SHP77 treated with DMSO at 0.1 percent for 48 hours (cell line): ENCODE measurements around the gene PRSS36.
"Not testable (repeated sequence)": the region's sequence is repeated elsewhere in the genome, so short reads cannot be mapped to it uniquely, and the experiment has no call there.

Source experiments
- DNase-seq: peaks from one replicate; lab custom pipeline; 2025; lab: John Stamatoyannopoulos, UW

PRSS36 gene

GRCh38 chr16:31149894-31150890, at the start of gene PRSS36:
Gene PRSS36 (minus strand): TSS chr16:31150066. CDS start chr16:31150035, 31 bp downstream.
- no peak for DNase-seq

- no peak for DNase-seq
Measured at GRCh38 chr16:31199430-31200041, 49.7 kb upstream of the PRSS36 start.

GRCh38 chr16:31198207-31198882, 48.5 kb upstream of the PRSS36 start:
- no peak for DNase-seq

GRCh38 chr16:31196324-31197088, 46.6 kb upstream of the PRSS36 start:
- DNase-seq = no peak

GRCh38 chr16:31195861-31196260, 46.0 kb upstream of the PRSS36 start:
- DNase-seq = not testable (repeated sequence)

GRCh38 chr16:31194898-31195297, 45.0 kb upstream of the PRSS36 start:
- DNase-seq = no peak

GRCh38 chr16:31193874-31194273, 44.0 kb upstream of the PRSS36 start:
- DNase-seq = no peak

GRCh38 chr16:31192856-31193642, 43.2 kb upstream of the PRSS36 start:
- no peak for DNase-seq

GRCh38 chr16:31191697-31192428, 42.0 kb upstream of the PRSS36 start:
- DNase-seq = no peak

- DNase-seq = no peak
Measured at GRCh38 chr16:31190818-31191444, 41.1 kb upstream of the PRSS36 start.

GRCh38 chr16:31190061-31190460, 40.2 kb upstream of the PRSS36 start:
- no peak for DNase-seq

GRCh38 chr16:31189412-31189778, 39.5 kb upstream of the PRSS36 start:
- no peak for DNase-seq

- DNase-seq = no peak
Measured at GRCh38 chr16:31188450-31189411, 38.9 kb upstream of the PRSS36 start.

- no peak for DNase-seq
Measured at GRCh38 chr16:31187808-31188189, 37.9 kb upstream of the PRSS36 start.

- DNase-seq = no peak
Measured at GRCh38 chr16:31186930-31187807, 37.3 kb upstream of the PRSS36 start.

- DNase-seq = no peak
Measured at GRCh38 chr16:31186176-31186575, 36.3 kb upstream of the PRSS36 start.

- no peak for DNase-seq
Measured at GRCh38 chr16:31185339-31185738, 35.5 kb upstream of the PRSS36 start.

- no peak for DNase-seq
Measured at GRCh38 chr16:31184888-31185287, 35.0 kb upstream of the PRSS36 start.
